GM12878 (cell line): Measurements from ENCODE around the gene VSTM4. TPM values are rescaled to one million over a fixed set of nuclear protein-coding genes. Genes with fewer than 3 reads are reported as not detected.

Experiments used
- ATAC-seq: fragments of 200-7000 bp; cut with Tn5 transposase; 3 replicates; pipeline ENCODE4 v1.9.1; 2020; ENCODE audit warnings: mild to moderate bottlenecking, moderate library complexity
- BruUV-seq: library from RNA; stranded (reverse); fragments of 400-500 nt; replicated peaks from 2 replicates; lab custom pipeline; 2021; lab: Mats Ljungman, UMichigan
- CTCF ChIA-PET: fragments of 300-600 bp; sonication (Branson Sonifier 250); formaldehyde crosslinking; extraction: SDS; loops from one replicate; lab custom pipeline; 2021; ENCODE audit warnings: inconsistent platforms; lab: Yijun Ruan, JAX
- POLR2A ChIA-PET: fragments of 350-600 bp; formaldehyde crosslinking; extraction: SDS; loops from one replicate; lab custom pipeline; 2021; ENCODE audit warnings: inconsistent platforms; lab: Charles Lee
- RAD21 ChIA-PET: fragments of 300-600 bp; sonication (Branson Sonifier 250); formaldehyde crosslinking; loops from one replicate; lab custom pipeline; 2023; ENCODE audit warnings: antibody characterized with exemption; ENCODE audit not compliant: unreplicated experiment; lab: Charles Lee
- SMC1A ChIA-PET: fragments of 300-600 bp; sonication (Branson Sonifier 250); formaldehyde crosslinking; loops from one replicate; lab custom pipeline; 2023; ENCODE audit not compliant: unreplicated experiment, uncharacterized antibody; lab: Charles Lee
- DNase-seq: peaks from one replicate; pipeline ENCODE4 v3.0.0-alpha.2; 2011; ENCODE audit warnings: low read depth, low spot score
- FAIRE-seq: peaks from 3 replicates; lab custom pipeline; 2011; peaks lifted over from hg19 to GRCh38; lab: Jason Lieb, UNC
- H2AFZ ChIP-seq: 2 replicates; pipeline ENCODE4 v1.6.0; 2011; ENCODE audit warnings: low read depth, low read length, control low read depth; ENCODE audit not compliant: control insufficient read depth
- H3K27ac ChIP-seq: 2 replicates; pipeline ENCODE4 v1.5.1; 2011; ENCODE audit warnings: control low read depth; ENCODE audit not compliant: control insufficient read depth, insufficient read depth
- H3K27me3 ChIP-seq, 2 experiments: replicated peaks in 1 of 2; 2 replicates each; pipeline versions ENCODE4 v1.6.0 to v1.6.1; 2011; ENCODE audit warnings: low read length in 1 of 2; ENCODE audit not compliant: control insufficient read depth in 2 of 2, insufficient read depth in 2 of 2
- H3K36me3 ChIP-seq, 2 experiments: 2 replicates each; pipeline ENCODE4 v1.5.1; 2011; ENCODE audit warnings: low read length in 1 of 2; ENCODE audit not compliant: control insufficient read depth in 2 of 2, insufficient read depth in 2 of 2
- H3K4me1 ChIP-seq: 2 replicates; pipeline ENCODE4 v1.6.1; 2011; ENCODE audit warnings: mild to moderate bottlenecking, low read length, moderate library complexity, mixed read lengths; ENCODE audit not compliant: control insufficient read depth, insufficient read depth
- H3K4me2 ChIP-seq: 2 replicates; pipeline ENCODE4 v1.6.0; 2011; ENCODE audit warnings: control low read depth; ENCODE audit not compliant: control insufficient read depth, insufficient read depth
- H3K4me3 ChIP-seq: fragments of 200-600 bp; sonication (generic); 2 replicates; pipeline ENCODE4 v1.5.1; 2016
- H3K79me2 ChIP-seq: 2 replicates; pipeline ENCODE4 v1.6.0; 2011; ENCODE audit warnings: low read length; ENCODE audit not compliant: control insufficient read depth, insufficient read depth
- H3K9ac ChIP-seq: 2 replicates; pipeline ENCODE4 v1.8.0; 2011; ENCODE audit warnings: low read length, control low read depth, mixed read lengths; ENCODE audit not compliant: control insufficient read depth, insufficient read depth
- H3K9me3 ChIP-seq: replicated peaks from 3 replicates; pipeline ENCODE4 v1.5.1; 2011; ENCODE audit warnings: mild to moderate bottlenecking, low read length; ENCODE audit not compliant: control insufficient read depth, insufficient read depth
- H4K20me1 ChIP-seq: 2 replicates; pipeline ENCODE4 v1.6.0; 2011; ENCODE audit not compliant: control insufficient read depth, insufficient read depth
- EED ChIP-seq: sonication (generic); IDR thresholded peaks from 2 replicates; pipeline ENCODE4 v1.6.1; 2016; ENCODE audit warnings: antibody characterized with exemption, low read depth
- IKZF1 ChIP-seq: fragments of 450-650 bp; conservative IDR thresholded peaks from 2 replicates; pipeline ENCODE4 v1.6.1; 2017; ENCODE audit warnings: antibody characterized with exemption, mild to moderate bottlenecking
- KDM1A ChIP-seq: fragments of 200-600 bp; sonication (generic); IDR thresholded peaks from 2 replicates; pipeline ENCODE4 v1.6.1; 2016; ENCODE audit warnings: borderline replicate concordance
- KLF5 ChIP-seq: fragments of 450-650 bp; IDR thresholded peaks from 2 replicates; pipeline ENCODE4 v1.6.1; 2014; ENCODE audit warnings: mild to moderate bottlenecking; ENCODE audit not compliant: partially characterized antibody
- MTA3 ChIP-seq: IDR thresholded peaks from 2 replicates; pipeline ENCODE4 v1.6.1; 2012; ENCODE audit warnings: low read length, inconsistent platforms, borderline replicate concordance
- NR2C2 ChIP-seq: IDR thresholded peaks from 2 replicates; pipeline ENCODE4 v1.6.1; 2011; ENCODE audit warnings: borderline replicate concordance, low read depth; ENCODE audit not compliant: control insufficient read depth, insufficient read length
- RUNX3 ChIP-seq: IDR thresholded peaks from 2 replicates; pipeline ENCODE4 v1.6.1; 2012; ENCODE audit warnings: low read length, inconsistent platforms
- SMC3 ChIP-seq: IDR thresholded peaks from 2 replicates; pipeline ENCODE4 v1.6.1; 2011; ENCODE audit warnings: low read length, improper control_type of control experiment, borderline replicate concordance
- TBL1XR1 ChIP-seq: IDR thresholded peaks from 2 replicates; pipeline ENCODE4 v1.6.1; 2012; ENCODE audit warnings: low read depth, low read length, improper control_type of control experiment
- ZNF622 ChIP-seq: fragments of 450-650 bp; IDR thresholded peaks from 2 replicates; pipeline ENCODE4 v1.6.1; 2017; ENCODE audit warnings: mild to moderate bottlenecking, inconsistent platforms
- WGBS: methylation state at CpG from one replicate; pipeline ENCODE4 v1.1.6; 2016; ENCODE audit warnings: low lambda C conversion rate; ENCODE audit not compliant: insufficient replicate concordance, insufficient coverage; ENCODE audit errors: missing lambda C conversion rate; 5-methylcytosine and 5-hydroxymethylcytosine counted together
- in situ Hi-C: fragments of 300-500 bp; cut with MboI; formaldehyde crosslinking; loops from 9 replicates; pipeline ENCODE4 v1.14.3; 2018; ENCODE audit warnings: mixed read lengths
- intact Hi-C: fragments of 100-400 bp; cut with micrococcal nuclease; formaldehyde crosslinking; loops from one replicate; pipeline ENCODE4 v1.14.2; 2022; ENCODE audit not compliant: unreplicated experiment
- polyA plus RNA-seq, 11 experiments: library from polyadenylated mRNA; depleted of rRNA in 4 of 11; unstranded in 6 of 11; stranded (reverse) in 5 of 11; fragments of >200 nt; fragmentation: Nextera tagmentation in 4 of 11; fragmentation: Illumina TruSeq in 1 of 11; extraction: Ambion mirVana in 4 of 11; extraction: Trizol in 1 of 11; gene quantifications; 1 replicate in 1 of 11; 2 replicates in 10 of 11; pipeline versions ENCODE4 v1.2.1 to v1.2.3, GENCODE V29; 2011 to 2016; ENCODE audit warnings: inconsistent platforms in 2 of 11, missing spikeins in 2 of 11, low read depth in 1 of 11
- total RNA-seq, 4 experiments: library from RNA; depleted of rRNA in 3 of 4; stranded (reverse); fragments of >200 nt in 3 of 4; fragmentation: Illumina TruSeq in 1 of 4; extraction: Trizol in 1 of 4; gene quantifications; 2 replicates each; pipeline versions ENCODE4 v1.2.1 to v1.2.3, GENCODE V29; 2013 to 2021
- TF ChIP-seq, protein P1 (sequence below): IDR thresholded peaks from 2 replicates; pipeline ENCODE4 v1.6.1; 2012; ENCODE audit warnings: improper control_type of control experiment, low read depth, low read length; ENCODE audit not compliant: insufficient replicate concordance
- TF ChIP-seq, protein P2 (sequence below): IDR thresholded peaks from 2 replicates; pipeline ENCODE4 v1.6.1; 2012; ENCODE audit warnings: low read depth, low read length, improper control_type of control experiment
- TF ChIP-seq, protein P3 (sequence below), 3 experiments: IDR thresholded peaks in 2 of 3; conservative IDR thresholded peaks in 1 of 3; 2 replicates each; pipeline ENCODE4 v1.5.1; 2011; ENCODE audit warnings: low read depth in 3 of 3, low read length in 3 of 3, mild to moderate bottlenecking in 3 of 3, control low read depth in 2 of 3, moderate library complexity in 2 of 3, inconsistent platforms in 1 of 3, mixed read lengths in 1 of 3; ENCODE audit not compliant: control insufficient read depth in 2 of 3, insufficient read depth in 1 of 3; ENCODE audit errors: extremely low read depth in 1 of 3

The VSTM4 gene
- total and polyA plus RNA-seq, 10 of the 15 experiments (the other 5 are each of a cell fraction or from before 2014, with no cell fraction given): 0.01 to 0.14 (median 0.02) TPM; not detected in 7

DNA sequence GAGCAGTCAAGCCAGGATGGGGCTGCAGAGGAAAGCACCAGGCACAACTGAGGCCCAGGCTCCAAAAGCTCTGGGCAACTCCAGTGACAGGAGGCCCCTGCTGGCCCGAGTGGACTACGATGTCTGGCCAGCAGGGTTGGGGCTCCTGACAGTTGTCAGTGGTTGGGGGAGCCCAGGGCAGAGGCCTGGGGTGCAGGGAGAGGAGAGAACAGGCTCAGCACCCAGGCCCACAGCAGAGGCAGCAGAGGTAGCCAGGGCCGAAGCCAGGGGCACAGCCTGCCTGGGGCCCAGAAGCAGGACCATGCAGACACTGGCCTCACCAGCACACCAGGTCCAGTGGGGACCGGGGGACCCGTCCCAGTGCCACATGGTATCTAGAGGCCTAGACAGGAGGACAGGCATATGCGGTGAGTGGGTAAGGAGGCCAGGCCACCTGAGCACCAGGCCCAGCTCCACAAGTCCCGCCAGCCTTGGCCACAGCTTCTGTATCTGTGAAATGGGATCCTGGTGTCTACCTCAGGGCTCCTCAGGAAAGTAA, 129.6 kb downstream of the VSTM4 start (continued):
- TF ChIP-seq, protein P1, sequence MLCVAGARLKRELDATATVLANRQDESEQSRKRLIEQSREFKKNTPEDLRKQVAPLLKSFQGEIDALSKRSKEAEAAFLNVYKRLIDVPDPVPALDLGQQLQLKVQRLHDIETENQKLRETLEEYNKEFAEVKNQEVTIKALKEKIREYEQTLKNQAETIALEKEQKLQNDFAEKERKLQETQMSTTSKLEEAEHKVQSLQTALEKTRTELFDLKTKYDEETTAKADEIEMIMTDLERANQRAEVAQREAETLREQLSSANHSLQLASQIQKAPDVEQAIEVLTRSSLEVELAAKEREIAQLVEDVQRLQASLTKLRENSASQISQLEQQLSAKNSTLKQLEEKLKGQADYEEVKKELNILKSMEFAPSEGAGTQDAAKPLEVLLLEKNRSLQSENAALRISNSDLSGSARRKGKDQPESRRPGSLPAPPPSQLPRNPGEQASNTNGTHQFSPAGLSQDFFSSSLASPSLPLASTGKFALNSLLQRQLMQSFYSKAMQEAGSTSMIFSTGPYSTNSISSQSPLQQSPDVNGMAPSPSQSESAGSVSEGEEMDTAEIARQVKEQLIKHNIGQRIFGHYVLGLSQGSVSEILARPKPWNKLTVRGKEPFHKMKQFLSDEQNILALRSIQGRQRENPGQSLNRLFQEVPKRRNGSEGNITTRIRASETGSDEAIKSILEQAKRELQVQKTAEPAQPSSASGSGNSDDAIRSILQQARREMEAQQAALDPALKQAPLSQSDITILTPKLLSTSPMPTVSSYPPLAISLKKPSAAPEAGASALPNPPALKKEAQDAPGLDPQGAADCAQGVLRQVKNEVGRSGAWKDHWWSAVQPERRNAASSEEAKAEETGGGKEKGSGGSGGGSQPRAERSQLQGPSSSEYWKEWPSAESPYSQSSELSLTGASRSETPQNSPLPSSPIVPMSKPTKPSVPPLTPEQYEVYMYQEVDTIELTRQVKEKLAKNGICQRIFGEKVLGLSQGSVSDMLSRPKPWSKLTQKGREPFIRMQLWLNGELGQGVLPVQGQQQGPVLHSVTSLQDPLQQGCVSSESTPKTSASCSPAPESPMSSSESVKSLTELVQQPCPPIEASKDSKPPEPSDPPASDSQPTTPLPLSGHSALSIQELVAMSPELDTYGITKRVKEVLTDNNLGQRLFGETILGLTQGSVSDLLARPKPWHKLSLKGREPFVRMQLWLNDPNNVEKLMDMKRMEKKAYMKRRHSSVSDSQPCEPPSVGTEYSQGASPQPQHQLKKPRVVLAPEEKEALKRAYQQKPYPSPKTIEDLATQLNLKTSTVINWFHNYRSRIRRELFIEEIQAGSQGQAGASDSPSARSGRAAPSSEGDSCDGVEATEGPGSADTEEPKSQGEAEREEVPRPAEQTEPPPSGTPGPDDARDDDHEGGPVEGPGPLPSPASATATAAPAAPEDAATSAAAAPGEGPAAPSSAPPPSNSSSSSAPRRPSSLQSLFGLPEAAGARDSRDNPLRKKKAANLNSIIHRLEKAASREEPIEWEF: no peak
- TF ChIP-seq KDM1A: no peak

DNA sequence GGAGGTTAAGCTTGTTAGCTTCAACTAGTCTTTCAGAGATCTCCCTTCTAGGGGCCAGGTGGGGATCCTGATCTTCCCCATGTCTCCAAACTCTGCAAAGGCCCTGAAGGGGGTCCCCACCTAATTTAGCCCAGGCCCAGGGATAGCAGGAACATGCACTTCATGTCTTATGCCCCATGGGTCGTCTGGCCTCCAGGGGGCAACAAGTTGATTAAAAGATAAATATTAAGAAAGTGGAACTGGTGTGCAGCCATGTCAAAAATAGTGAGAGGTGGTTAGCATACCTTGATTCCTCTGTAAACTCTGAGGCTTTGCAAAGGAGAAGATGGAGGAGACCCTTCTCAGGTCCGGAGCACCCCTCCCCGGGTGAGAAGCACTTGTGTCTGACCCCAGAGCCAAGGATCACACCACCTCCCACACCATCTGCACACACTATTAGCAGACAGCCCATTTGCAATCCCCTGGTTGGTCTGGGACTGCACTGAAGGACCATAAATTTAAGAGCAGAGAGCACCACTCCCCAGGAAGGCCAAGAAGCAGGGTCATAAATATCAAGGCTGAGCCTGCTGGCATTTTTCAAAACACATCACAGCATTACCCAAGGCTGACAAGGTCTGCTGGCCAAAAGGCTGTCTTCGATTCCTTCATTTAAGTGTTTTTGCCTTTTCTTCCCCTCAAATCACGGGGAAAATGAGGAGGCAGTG, 131.5 kb downstream of the VSTM4 start:
- Histone ChIP-seq H3K4me3 (no peak overlapping the region), H3K27ac (no peak overlapping the region), H3K27me3 (no peaks in the 10 kb centered on the region), H3K9ac (no peak overlapping the region), H3K4me2 (no peak overlapping the region), H3K36me3 (peaks cover 6 to 12% of the 10 kb centered on the region in 2 experiments; a peak in 2 of 4 replicates), H3K9me3 (no peaks in the 10 kb centered on the region), H4K20me1 (no peaks in the 10 kb centered on the region), H2AFZ (no peak overlapping the region), H3K79me2 (no peaks in the 10 kb centered on the region), H3K4me1 (no peaks in the 10 kb centered on the region)
- in situ Hi-C loops (no loop called here), intact Hi-C loops (loop anchor here (10.0 kb wide), 1 partner anchor 421 kb away; no protein-coding TSS in a partner anchor)
- DNase-seq: no peak
- 76% methylated on average over 5 of the region's 5 CpGs for WGBS
- RAD21 ChIA-PET: no interaction called here
- SMC1A ChIA-PET: interaction anchor here (1.0 kb wide), 1 partner anchor 180 kb away, joined by 3 read pairs; no protein-coding TSS in a partner anchor
- POLR2A ChIA-PET: no interaction called here
- CTCF ChIA-PET: interaction anchor here (1.1 to 2.3 kb wide), 3 partner anchors 326 to 529 kb away, joined by 4 to 7 read pairs (median 5); no protein-coding TSS in a partner anchor
- BruUV-seq: no TSS peak
- no peak for ATAC-seq
- no peak for FAIRE-seq
- TF ChIP-seq NR2C2: no peak
- TF ChIP-seq TBL1XR1: no peak
- no peak for TF ChIP-seq ZNF622
- TF ChIP-seq, protein P2, sequence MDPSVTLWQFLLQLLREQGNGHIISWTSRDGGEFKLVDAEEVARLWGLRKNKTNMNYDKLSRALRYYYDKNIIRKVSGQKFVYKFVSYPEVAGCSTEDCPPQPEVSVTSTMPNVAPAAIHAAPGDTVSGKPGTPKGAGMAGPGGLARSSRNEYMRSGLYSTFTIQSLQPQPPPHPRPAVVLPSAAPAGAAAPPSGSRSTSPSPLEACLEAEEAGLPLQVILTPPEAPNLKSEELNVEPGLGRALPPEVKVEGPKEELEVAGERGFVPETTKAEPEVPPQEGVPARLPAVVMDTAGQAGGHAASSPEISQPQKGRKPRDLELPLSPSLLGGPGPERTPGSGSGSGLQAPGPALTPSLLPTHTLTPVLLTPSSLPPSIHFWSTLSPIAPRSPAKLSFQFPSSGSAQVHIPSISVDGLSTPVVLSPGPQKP: no peak
- no peak for TF ChIP-seq MTA3
- no peak for TF ChIP-seq KLF5
- TF ChIP-seq SMC3: 0 out of 2 replicates have a peak, but pooled peaks have one; percentile 8
- no peak for TF ChIP-seq IKZF1
- TF ChIP-seq EED: no peak
- TF ChIP-seq, protein P3, sequence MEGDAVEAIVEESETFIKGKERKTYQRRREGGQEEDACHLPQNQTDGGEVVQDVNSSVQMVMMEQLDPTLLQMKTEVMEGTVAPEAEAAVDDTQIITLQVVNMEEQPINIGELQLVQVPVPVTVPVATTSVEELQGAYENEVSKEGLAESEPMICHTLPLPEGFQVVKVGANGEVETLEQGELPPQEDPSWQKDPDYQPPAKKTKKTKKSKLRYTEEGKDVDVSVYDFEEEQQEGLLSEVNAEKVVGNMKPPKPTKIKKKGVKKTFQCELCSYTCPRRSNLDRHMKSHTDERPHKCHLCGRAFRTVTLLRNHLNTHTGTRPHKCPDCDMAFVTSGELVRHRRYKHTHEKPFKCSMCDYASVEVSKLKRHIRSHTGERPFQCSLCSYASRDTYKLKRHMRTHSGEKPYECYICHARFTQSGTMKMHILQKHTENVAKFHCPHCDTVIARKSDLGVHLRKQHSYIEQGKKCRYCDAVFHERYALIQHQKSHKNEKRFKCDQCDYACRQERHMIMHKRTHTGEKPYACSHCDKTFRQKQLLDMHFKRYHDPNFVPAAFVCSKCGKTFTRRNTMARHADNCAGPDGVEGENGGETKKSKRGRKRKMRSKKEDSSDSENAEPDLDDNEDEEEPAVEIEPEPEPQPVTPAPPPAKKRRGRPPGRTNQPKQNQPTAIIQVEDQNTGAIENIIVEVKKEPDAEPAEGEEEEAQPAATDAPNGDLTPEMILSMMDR (IDR thresholded peaks at IDR 0.05 in 2 of 3, conservative IDR thresholded peaks at IDR 0.05 in 1 of 3; ENCODE audit: control insufficient read depth in 2 of 3, extremely low read depth in 1 of 3, insufficient read depth in 1 of 3, low read depth in 3 of 3, low read length in 3 of 3): 0 out of 6 replicates have a peak, but pooled peaks of 1 of the 3 experiments have one; percentile 6
- TF ChIP-seq RUNX3: no peak
